NCI-H146 treated with DMSO at 0.1 percent for 48 hours (cell line): ENCODE results near the gene SPATA9.
A peak's percentile ranks its signal among the peaks of the same experiment; 100 is the strongest.

Experiments used
- DNase-seq: peaks from one replicate; lab custom pipeline; 2025; ENCODE audit not compliant: unreplicated experiment; lab: John Stamatoyannopoulos, UW

Gene SPATA9

GRCh38 chr5:95620870-95621838 lies 61.6 kb downstream of the SPATA9 start:
- peak; percentile 15 for DNase-seq

- peak; percentile 32 for DNase-seq
Observed at GRCh38 chr5:95620030-95620869, 62.5 kb downstream of the SPATA9 start, which contains the start of gene GPR150. TSS of gene GPR150 (plus strand) at chr5:95620087. CDS start at chr5:95620276, 189 bp downstream.

GRCh38 chr5:95619514-95620029 lies 63.2 kb downstream of the SPATA9 start:
- DNase-seq, result no peak

GRCh38 chr5:95619096-95619495 lies 63.7 kb downstream of the SPATA9 start:
- no peak for DNase-seq

- DNase-seq, result no peak
Observed at GRCh38 chr5:95617057-95617456, 65.7 kb downstream of the SPATA9 start.

- DNase-seq, result no peak
Observed at GRCh38 chr5:95615164-95615467, 67.7 kb downstream of the SPATA9 start.

- DNase-seq, result no peak
Observed at GRCh38 chr5:95613514-95613913, 69.3 kb downstream of the SPATA9 start.

GRCh38 chr5:95611396-95611795 lies 71.4 kb downstream of the SPATA9 start:
- DNase-seq, result no peak

- DNase-seq, result no peak
Observed at GRCh38 chr5:95610546-95610945, 72.2 kb downstream of the SPATA9 start.

GRCh38 chr5:95609711-95610110 lies 73.1 kb downstream of the SPATA9 start:
- DNase-seq, result no peak
